Vagina (tissue), 2 donors: Measurements from ENCODE around the gene PXDN.

Experiments
- POLR2A ChIP-seq, 2 donors: fragments of 450-650 bp; IDR thresholded peaks; one replicate each; pipeline ENCODE4 v1.6.1; 2017; ENCODE audit warnings: antibody characterized with exemption in 2 of 2, mild to moderate bottlenecking in 2 of 2, moderate library complexity in 2 of 2
- POLR2AphosphoS5 ChIP-seq, 2 donors: sonication (generic); formaldehyde crosslinking; IDR thresholded peaks; one replicate each; pipeline ENCODE4 v1.9.0; 2017; ENCODE audit warnings: antibody characterized with exemption in 2 of 2, mild to moderate bottlenecking in 2 of 2, low read depth in 1 of 2; ENCODE audit not compliant: insufficient read depth in 1 of 2
- TF ChIP-seq, protein P1 (sequence below), 3 experiments: fragments of 450-650 bp in 2 of 3; fragments of 200-600 bp in 1 of 3; sonication (generic) in 1 of 3; IDR thresholded peaks; one replicate each; pipeline ENCODE4 v1.5.1; 2017 to 2019; ENCODE audit warnings: antibody characterized with exemption in 3 of 3, mild to moderate bottlenecking in 2 of 3, moderate library complexity in 2 of 3

GRCh38 chr2:1599301-1600085 is 144.8 kb downstream of the PXDN start:
- TF ChIP-seq, protein P1, sequence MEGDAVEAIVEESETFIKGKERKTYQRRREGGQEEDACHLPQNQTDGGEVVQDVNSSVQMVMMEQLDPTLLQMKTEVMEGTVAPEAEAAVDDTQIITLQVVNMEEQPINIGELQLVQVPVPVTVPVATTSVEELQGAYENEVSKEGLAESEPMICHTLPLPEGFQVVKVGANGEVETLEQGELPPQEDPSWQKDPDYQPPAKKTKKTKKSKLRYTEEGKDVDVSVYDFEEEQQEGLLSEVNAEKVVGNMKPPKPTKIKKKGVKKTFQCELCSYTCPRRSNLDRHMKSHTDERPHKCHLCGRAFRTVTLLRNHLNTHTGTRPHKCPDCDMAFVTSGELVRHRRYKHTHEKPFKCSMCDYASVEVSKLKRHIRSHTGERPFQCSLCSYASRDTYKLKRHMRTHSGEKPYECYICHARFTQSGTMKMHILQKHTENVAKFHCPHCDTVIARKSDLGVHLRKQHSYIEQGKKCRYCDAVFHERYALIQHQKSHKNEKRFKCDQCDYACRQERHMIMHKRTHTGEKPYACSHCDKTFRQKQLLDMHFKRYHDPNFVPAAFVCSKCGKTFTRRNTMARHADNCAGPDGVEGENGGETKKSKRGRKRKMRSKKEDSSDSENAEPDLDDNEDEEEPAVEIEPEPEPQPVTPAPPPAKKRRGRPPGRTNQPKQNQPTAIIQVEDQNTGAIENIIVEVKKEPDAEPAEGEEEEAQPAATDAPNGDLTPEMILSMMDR (IDR thresholded peaks at IDR 0.05), result no peak
- TF ChIP-seq POLR2AphosphoS5 (IDR thresholded peaks at IDR 0.05; ENCODE audit: insufficient read depth in 1 of 2, low read depth in 1 of 2) (no peak), POLR2A (IDR thresholded peaks at IDR 0.05) (no peak)
